Astrocyte (in vitro differentiated cells and primary cell): ENCODE results near the gene TRIO. TPM values are rescaled to one million over a fixed set of nuclear protein-coding genes. Genes with fewer than 3 reads are reported as not detected.

Experiments
- DNase-seq: peaks from one replicate; pipeline ENCODE4 v3.0.0-alpha.2; 2010; ENCODE audit warnings: low read depth
- FAIRE-seq: peaks from 2 replicates; lab custom pipeline; 2011; peaks lifted over from hg19 to GRCh38; lab: Jason Lieb, UNC
- H2AFZ ChIP-seq: 2 replicates; pipeline ENCODE4 v1.6.0; 2012; ENCODE audit warnings: low read depth, low read length, inconsistent platforms
- H3K27ac ChIP-seq: 2 replicates; pipeline ENCODE4 v1.5.1; 2011; ENCODE audit warnings: low read depth, low read length, inconsistent platforms
- H3K27me3 ChIP-seq: 2 replicates; pipeline ENCODE4 v1.6.0; 2011; ENCODE audit warnings: low read length, inconsistent platforms; ENCODE audit not compliant: insufficient read depth
- H3K36me3 ChIP-seq: 2 replicates; pipeline ENCODE4 v1.5.1; 2011; ENCODE audit warnings: low read length, inconsistent platforms; ENCODE audit not compliant: insufficient read depth
- H3K4me1 ChIP-seq: 2 replicates; pipeline ENCODE4 v1.5.1; 2011; ENCODE audit warnings: low read length, inconsistent platforms; ENCODE audit not compliant: insufficient read depth
- H3K4me2 ChIP-seq: 2 replicates; pipeline ENCODE4 v1.6.0; 2012; ENCODE audit warnings: low read length, inconsistent platforms
- H3K4me3 ChIP-seq: 2 replicates; pipeline ENCODE4 v1.5.1; 2011; ENCODE audit warnings: low read depth, mild to moderate bottlenecking, low read length, inconsistent platforms; ENCODE audit not compliant: insufficient read depth
- H3K79me2 ChIP-seq: 2 replicates; pipeline ENCODE4 v1.6.0; 2012; ENCODE audit warnings: mild to moderate bottlenecking, low read length, inconsistent platforms; ENCODE audit not compliant: insufficient read depth
- H3K9ac ChIP-seq: 2 replicates; pipeline ENCODE4 v1.6.0; 2012; ENCODE audit warnings: mild to moderate bottlenecking, low read length, inconsistent platforms
- H3K9me3 ChIP-seq: 2 replicates; pipeline ENCODE4 v1.5.1; 2012; ENCODE audit warnings: low read depth, mild to moderate bottlenecking, low read length, inconsistent platforms; ENCODE audit not compliant: insufficient read depth
- H4K20me1 ChIP-seq: 2 replicates; pipeline ENCODE4 v1.6.0; 2012; ENCODE audit warnings: low read length, inconsistent platforms; ENCODE audit not compliant: insufficient read depth
- H3K27ac Mint-ChIP-seq: one replicate; pipeline ENCODE4 v1.8.0; 2021; ENCODE audit warnings: mild to moderate bottlenecking, mixed read lengths; ENCODE audit not compliant: unreplicated experiment
- H3K27me3 Mint-ChIP-seq: one replicate; pipeline ENCODE4 v1.8.0; 2021; ENCODE audit warnings: low read depth, mixed read lengths; ENCODE audit not compliant: unreplicated experiment
- H3K36me3 Mint-ChIP-seq: one replicate; pipeline ENCODE4 v1.8.0; 2021; ENCODE audit warnings: low read depth, mixed read lengths; ENCODE audit not compliant: unreplicated experiment
- H3K4me1 Mint-ChIP-seq: one replicate; pipeline ENCODE4 v1.8.0; 2021; ENCODE audit warnings: low read depth, mixed read lengths; ENCODE audit not compliant: unreplicated experiment
- H3K4me3 Mint-ChIP-seq: one replicate; pipeline ENCODE4 v1.8.0; 2021; ENCODE audit warnings: mild to moderate bottlenecking, moderate library complexity, mixed read lengths; ENCODE audit not compliant: unreplicated experiment
- H3K9me3 Mint-ChIP-seq: one replicate; pipeline ENCODE4 v1.8.0; 2021; ENCODE audit warnings: mild to moderate bottlenecking, mixed read lengths; ENCODE audit not compliant: unreplicated experiment
- EZH2 ChIP-seq: IDR thresholded peaks from 2 replicates; pipeline ENCODE4 v1.6.1; 2012; ENCODE audit warnings: mild to moderate bottlenecking, low read length, inconsistent platforms; ENCODE audit not compliant: insufficient read depth
- total RNA-seq: library from RNA; stranded (reverse); gene quantifications from 2 replicates; pipeline ENCODE4 v1.2.1, GENCODE V29; 2021
- TF ChIP-seq, protein P1 (sequence below): IDR thresholded peaks from 2 replicates; pipeline ENCODE4 v1.5.1; 2011; ENCODE audit warnings: low read depth, mild to moderate bottlenecking, inconsistent platforms, low read length, moderate library complexity; ENCODE audit not compliant: insufficient read depth

The TRIO gene
- total RNA-seq, 1 donor from 2014 or later: 347 TPM

DNA sequence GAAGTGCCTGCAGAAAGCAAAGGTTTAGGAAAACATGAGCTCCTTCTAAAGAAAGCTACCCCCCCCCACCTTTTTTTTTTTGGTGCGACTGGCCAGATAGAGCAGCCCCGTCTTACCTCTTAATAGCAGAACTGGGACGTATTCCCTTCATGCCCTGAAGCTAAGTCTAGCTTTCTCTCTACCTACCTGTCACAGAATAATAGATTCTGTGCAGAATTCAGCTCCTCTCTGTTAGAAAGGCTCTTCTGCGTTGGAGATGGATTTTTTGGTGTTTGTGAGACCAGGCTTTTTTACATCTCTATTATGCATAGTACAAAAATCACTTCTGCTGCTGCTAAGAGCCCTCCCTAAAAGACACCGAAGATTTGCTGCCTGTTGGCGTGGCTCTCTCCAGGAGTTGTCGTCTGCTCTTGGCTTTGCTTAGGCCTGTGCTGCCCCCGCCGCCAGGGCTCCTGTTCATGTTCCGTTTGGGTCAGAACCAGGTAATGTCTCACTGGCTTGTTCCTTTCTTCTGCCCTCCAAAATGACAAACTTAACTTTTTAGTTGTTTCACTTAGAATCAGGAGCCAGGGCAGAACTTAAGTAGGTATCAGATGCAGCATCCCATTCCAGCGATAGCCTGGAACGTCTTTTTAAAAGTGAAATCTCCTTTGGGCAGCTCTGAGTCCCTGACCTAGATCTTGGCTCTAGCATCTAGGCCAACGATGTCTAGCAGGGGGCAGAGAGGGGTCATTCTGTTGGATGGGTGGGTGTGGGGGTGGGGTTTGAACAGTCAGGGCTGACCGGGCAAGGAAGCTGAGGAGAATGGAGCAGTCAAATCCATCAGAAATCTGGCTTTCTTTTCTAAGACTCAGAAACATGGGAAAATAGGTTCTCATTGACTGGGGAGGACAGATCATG is 2.5 kb downstream of the TRIO start:
- Histone ChIP-seq H3K9me3 (no peaks in the 10 kb centered on the region), H3K79me2 (peaks cover 82% of the 10 kb centered on the region), H3K36me3 (no peaks in the 10 kb centered on the region), H3K4me2 (peak overlapping the region; percentile 91), H3K9ac (peak overlapping the region; percentile 100), H3K27ac (peak overlapping the region; percentile 98), H2AFZ (no peak overlapping the region), H3K4me3 (peak overlapping the region; percentile 94), H3K27me3 (no peaks in the 10 kb centered on the region), H3K4me1 (peaks cover 57% of the 10 kb centered on the region), H4K20me1 (peaks cover 57% of the 10 kb centered on the region)
- no peaks in the 10 kb centered on the region for H3K9me3 Mint-ChIP-seq
- H3K36me3 Mint-ChIP-seq: no peaks in the 10 kb centered on the region
- H3K4me1 Mint-ChIP-seq: peaks cover 53% of the 10 kb centered on the region
- DNase-seq: no peak
- H3K27ac Mint-ChIP-seq: peak overlapping the region; percentile 98
- TF ChIP-seq, protein P1, sequence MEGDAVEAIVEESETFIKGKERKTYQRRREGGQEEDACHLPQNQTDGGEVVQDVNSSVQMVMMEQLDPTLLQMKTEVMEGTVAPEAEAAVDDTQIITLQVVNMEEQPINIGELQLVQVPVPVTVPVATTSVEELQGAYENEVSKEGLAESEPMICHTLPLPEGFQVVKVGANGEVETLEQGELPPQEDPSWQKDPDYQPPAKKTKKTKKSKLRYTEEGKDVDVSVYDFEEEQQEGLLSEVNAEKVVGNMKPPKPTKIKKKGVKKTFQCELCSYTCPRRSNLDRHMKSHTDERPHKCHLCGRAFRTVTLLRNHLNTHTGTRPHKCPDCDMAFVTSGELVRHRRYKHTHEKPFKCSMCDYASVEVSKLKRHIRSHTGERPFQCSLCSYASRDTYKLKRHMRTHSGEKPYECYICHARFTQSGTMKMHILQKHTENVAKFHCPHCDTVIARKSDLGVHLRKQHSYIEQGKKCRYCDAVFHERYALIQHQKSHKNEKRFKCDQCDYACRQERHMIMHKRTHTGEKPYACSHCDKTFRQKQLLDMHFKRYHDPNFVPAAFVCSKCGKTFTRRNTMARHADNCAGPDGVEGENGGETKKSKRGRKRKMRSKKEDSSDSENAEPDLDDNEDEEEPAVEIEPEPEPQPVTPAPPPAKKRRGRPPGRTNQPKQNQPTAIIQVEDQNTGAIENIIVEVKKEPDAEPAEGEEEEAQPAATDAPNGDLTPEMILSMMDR: no peak
- TF ChIP-seq EZH2: no peak
- H3K4me3 Mint-ChIP-seq: peak overlapping the region; percentile 92
- FAIRE-seq: no peak
- H3K27me3 Mint-ChIP-seq: no peaks in the 10 kb centered on the region

GRCh38 chr5:14146725-14147124 is 3.6 kb downstream of the TRIO start:
- H3K9me3 ChIP-seq: no peaks in the 10 kb centered on the region
- no peaks in the 10 kb centered on the region for H3K27me3 ChIP-seq
- H4K20me1 ChIP-seq: peaks cover 68% of the 10 kb centered on the region
- no peak overlapping the region for H2AFZ ChIP-seq
- peak overlapping the region; percentile 98 for H3K27ac ChIP-seq
- H3K4me1 Mint-ChIP-seq: peaks cover 53% of the 10 kb centered on the region
- no peak for FAIRE-seq
- H3K4me3 ChIP-seq: peak overlapping the region; percentile 94
- H3K9me3 Mint-ChIP-seq: no peaks in the 10 kb centered on the region
- peak overlapping the region; percentile 92 for H3K4me3 Mint-ChIP-seq
- no peaks in the 10 kb centered on the region for H3K27me3 Mint-ChIP-seq
- no peaks in the 10 kb centered on the region for H3K36me3 ChIP-seq
- peak overlapping the region; percentile 91 for H3K4me2 ChIP-seq
- TF ChIP-seq, protein P1: no peak
- no peak for TF ChIP-seq EZH2
- H3K36me3 Mint-ChIP-seq: no peaks in the 10 kb centered on the region
- peak overlapping the region; percentile 98 for H3K27ac Mint-ChIP-seq
- peaks cover 93% of the 10 kb centered on the region for H3K79me2 ChIP-seq
- no peak for DNase-seq
- H3K9ac ChIP-seq: peak overlapping the region; percentile 100
- H3K4me1 ChIP-seq: peaks cover 57% of the 10 kb centered on the region

- H3K27ac Mint-ChIP-seq: peak overlapping the region; percentile 98
- no peaks in the 10 kb centered on the region for H3K36me3 ChIP-seq
- peak overlapping the region; percentile 92 for H3K4me3 Mint-ChIP-seq
- peak overlapping the region; percentile 98 for H3K27ac ChIP-seq
- DNase-seq (no peak), FAIRE-seq (no peak)
- no peaks in the 10 kb centered on the region for H3K36me3 Mint-ChIP-seq
- H3K9me3 Mint-ChIP-seq: no peaks in the 10 kb centered on the region
- peaks cover 93% of the 10 kb centered on the region for H3K79me2 ChIP-seq
- H3K4me3 ChIP-seq: peak overlapping the region; percentile 94
- no peaks in the 10 kb centered on the region for H3K9me3 ChIP-seq
- peak overlapping the region; percentile 91 for H3K4me2 ChIP-seq
- H3K4me1 Mint-ChIP-seq: peaks cover 54% of the 10 kb centered on the region
- H2AFZ ChIP-seq: no peak overlapping the region
- H3K4me1 ChIP-seq: peaks cover 53% of the 10 kb centered on the region
- TF ChIP-seq, protein P1: no peak
- no peak for TF ChIP-seq EZH2
- H3K9ac ChIP-seq: peak overlapping the region; percentile 100
- peaks cover 73% of the 10 kb centered on the region for H4K20me1 ChIP-seq
- H3K27me3 Mint-ChIP-seq: no peaks in the 10 kb centered on the region
- no peaks in the 10 kb centered on the region for H3K27me3 ChIP-seq
These were observed 4.1 kb downstream of the TRIO start for GRCh38 chr5:14147210-14147609.
